Karpas-422 (cell line): Measurements from ENCODE around the gene C10orf90. TPM values are rescaled to one million over a fixed set of nuclear protein-coding genes. Genes with fewer than 3 reads are reported as not detected.

Experiments
- DNase-seq: peaks from one replicate; pipeline ENCODE4 v3.0.0-alpha.2; 2015
- H2AFZ ChIP-seq: fragments of 200-600 bp; sonication (generic); 2 replicates; pipeline ENCODE4 v1.6.1; 2014; ENCODE audit warnings: antibody characterized with exemption, low read length, mixed read lengths
- H3K27ac ChIP-seq: fragments of 200-600 bp; sonication (generic); 2 replicates; pipeline ENCODE4 v1.5.1; 2014; ENCODE audit warnings: mild to moderate bottlenecking, low read length, moderate library complexity
- H3K27me3 ChIP-seq: fragments of 200-600 bp; sonication (generic); 2 replicates; pipeline ENCODE4 v1.6.1; 2014; ENCODE audit warnings: low read length, mixed read lengths
- H3K36me3 ChIP-seq: fragments of 200-600 bp; sonication (generic); 2 replicates; pipeline ENCODE4 v1.6.1; 2014; ENCODE audit warnings: low read length, mixed read lengths; ENCODE audit not compliant: insufficient read depth
- H3K4me1 ChIP-seq: fragments of 200-600 bp; sonication (generic); 2 replicates; pipeline ENCODE4 v1.6.1; 2014; ENCODE audit warnings: mild to moderate bottlenecking, low read length, mixed read lengths
- H3K4me2 ChIP-seq: fragments of 200-600 bp; sonication (generic); 2 replicates; pipeline ENCODE4 v1.6.1; 2014; ENCODE audit warnings: low read length, low read depth, mild to moderate bottlenecking; ENCODE audit not compliant: poor library complexity, severe bottlenecking
- H3K4me3 ChIP-seq: fragments of 200-600 bp; sonication (generic); 2 replicates; pipeline ENCODE4 v1.5.1; 2014; ENCODE audit warnings: mild to moderate bottlenecking, antibody characterized with exemption, low read length, mixed read lengths
- H3K79me2 ChIP-seq: fragments of 200-600 bp; sonication (generic); 2 replicates; pipeline ENCODE4 v1.6.1; 2014; ENCODE audit warnings: mild to moderate bottlenecking, low read length, mixed read lengths
- H3K9ac ChIP-seq: fragments of 200-600 bp; sonication (generic); 2 replicates; pipeline ENCODE4 v1.6.0; 2014; ENCODE audit warnings: low read length
- H3K9me2 ChIP-seq: fragments of 200-600 bp; sonication (generic), shearing (Covaris generic); replicated peaks from 2 replicates; pipeline ENCODE4 v1.6.0; 2014; ENCODE audit warnings: mild to moderate bottlenecking, low read length, moderate library complexity; ENCODE audit not compliant: insufficient read depth
- H3K9me3 ChIP-seq: fragments of 300-700, 200-600 bp; sonication (generic); 2 replicates; pipeline ENCODE4 v1.6.1; 2014; ENCODE audit warnings: low read length, mixed read lengths
- H4K20me1 ChIP-seq: fragments of 200-600 bp; sonication (generic); 2 replicates; pipeline ENCODE4 v1.6.1; 2014; ENCODE audit warnings: mild to moderate bottlenecking, antibody characterized with exemption, low read length, low read depth; ENCODE audit not compliant: insufficient read depth
- total RNA-seq: library from RNA; depleted of rRNA; stranded (reverse); fragments of >200 nt; shearing (Covaris generic); gene quantifications from 2 replicates; pipeline ENCODE4 v1.2.3, GENCODE V29; 2014; ENCODE audit warnings: low replicate concordance

The C10orf90 gene
- total RNA-seq, 1 experiment from 2014 or later: not detected

DNA sequence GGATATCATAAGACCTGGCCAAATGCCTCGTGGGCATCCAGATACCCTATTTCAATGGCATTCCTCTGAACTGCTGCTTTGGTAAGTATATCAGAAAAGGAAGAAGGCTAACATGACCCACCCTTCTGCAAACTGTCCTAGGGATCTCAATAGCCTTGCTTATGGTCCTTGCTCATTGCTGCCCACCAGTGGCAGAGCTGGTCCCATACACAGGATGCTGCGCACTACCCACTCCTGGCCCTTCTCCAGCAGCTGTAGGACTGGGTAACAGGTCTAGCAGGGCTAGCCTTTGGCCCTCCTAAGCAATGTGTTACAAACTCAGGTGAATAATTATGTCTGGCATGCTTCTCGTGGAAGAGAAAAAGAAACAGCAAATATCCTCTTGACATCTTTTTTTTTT lies 72.5 kb downstream of the C10orf90 start:
- Histone ChIP-seq H3K36me3 (no peaks in the 10 kb centered on the region), H4K20me1 (no peaks in the 10 kb centered on the region), H3K4me1 (no peaks in the 10 kb centered on the region), H3K9ac (no peak overlapping the region), H3K27ac (no peak overlapping the region), H3K4me3 (no peak overlapping the region), H3K9me3 (no peaks in the 10 kb centered on the region), H3K79me2 (no peaks in the 10 kb centered on the region), H3K27me3 (no peaks in the 10 kb centered on the region), H3K9me2 (no peaks in the 10 kb centered on the region), H3K4me2 (no peak overlapping the region), H2AFZ (no peak overlapping the region)
- DNase-seq: peak; percentile 73

GRCh38 chr10:126597211-126597610 lies 73.3 kb downstream of the C10orf90 start:
- no peaks in the 10 kb centered on the region for H3K27me3 ChIP-seq
- no peak overlapping the region for H3K9ac ChIP-seq
- no peaks in the 10 kb centered on the region for H3K9me3 ChIP-seq
- no peaks in the 10 kb centered on the region for H3K9me2 ChIP-seq
- no peak for DNase-seq
- no peak overlapping the region for H3K4me3 ChIP-seq
- H2AFZ ChIP-seq: no peak overlapping the region
- H3K4me1 ChIP-seq: no peaks in the 10 kb centered on the region
- no peak overlapping the region for H3K27ac ChIP-seq
- no peaks in the 10 kb centered on the region for H4K20me1 ChIP-seq
- H3K4me2 ChIP-seq: no peak overlapping the region
- no peaks in the 10 kb centered on the region for H3K36me3 ChIP-seq
- H3K79me2 ChIP-seq: no peaks in the 10 kb centered on the region

DNA sequence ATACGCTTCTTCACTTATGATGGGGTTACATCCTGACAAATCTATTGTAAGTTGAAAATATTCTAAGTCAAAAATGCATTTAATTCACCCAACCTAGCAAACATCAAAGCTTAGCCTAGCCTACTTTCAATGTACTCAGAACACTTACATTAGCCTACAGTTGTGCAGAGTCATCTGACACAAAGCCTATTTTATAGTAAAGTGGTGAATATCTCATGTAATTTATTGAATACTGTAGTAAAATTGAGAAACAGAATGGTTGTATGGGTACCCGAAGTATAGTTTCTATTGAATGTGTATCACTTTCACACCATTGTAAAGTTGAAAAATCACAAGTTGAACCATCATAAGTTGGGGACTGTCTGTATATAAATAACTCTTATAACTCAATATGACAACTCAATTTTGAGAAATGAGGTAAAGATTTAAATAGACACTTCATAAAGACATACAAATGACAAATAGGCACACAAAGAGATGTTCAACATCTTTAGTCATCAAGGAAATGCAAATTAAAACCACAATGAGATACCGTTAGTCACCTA lies 73.9 kb downstream of the C10orf90 start:
- no peak for DNase-seq
- no peak overlapping the region for H3K9ac ChIP-seq
- H3K36me3 ChIP-seq: no peaks in the 10 kb centered on the region
- no peaks in the 10 kb centered on the region for H3K27me3 ChIP-seq
- H4K20me1 ChIP-seq: no peaks in the 10 kb centered on the region
- no peak overlapping the region for H3K4me2 ChIP-seq
- no peaks in the 10 kb centered on the region for H3K9me3 ChIP-seq
- H2AFZ ChIP-seq: no peak overlapping the region
- H3K27ac ChIP-seq: no peak overlapping the region
- H3K4me3 ChIP-seq: no peak overlapping the region
- H3K4me1 ChIP-seq: no peaks in the 10 kb centered on the region
- no peaks in the 10 kb centered on the region for H3K9me2 ChIP-seq
- no peaks in the 10 kb centered on the region for H3K79me2 ChIP-seq

- Histone ChIP-seq H3K27me3 (no peaks in the 10 kb centered on the region), H3K9ac (no peak overlapping the region), H3K36me3 (no peaks in the 10 kb centered on the region), H3K27ac (no peak overlapping the region), H2AFZ (no peak overlapping the region), H3K9me3 (no peaks in the 10 kb centered on the region), H4K20me1 (no peaks in the 10 kb centered on the region), H3K9me2 (no peaks in the 10 kb centered on the region), H3K4me1 (no peaks in the 10 kb centered on the region), H3K4me2 (no peak overlapping the region), H3K79me2 (no peaks in the 10 kb centered on the region), H3K4me3 (no peak overlapping the region)
- DNase-seq: no peak
These were observed 75.3 kb downstream of the C10orf90 start for GRCh38 chr10:126595160-126595559.

- no peaks in the 10 kb centered on the region for H3K79me2 ChIP-seq
- no peaks in the 10 kb centered on the region for H3K9me3 ChIP-seq
- DNase-seq: no peak
- H3K4me2 ChIP-seq: no peak overlapping the region
- H2AFZ ChIP-seq: no peak overlapping the region
- H4K20me1 ChIP-seq: no peaks in the 10 kb centered on the region
- H3K9ac ChIP-seq: no peak overlapping the region
- H3K27me3 ChIP-seq: no peaks in the 10 kb centered on the region
- H3K27ac ChIP-seq: no peak overlapping the region
- no peaks in the 10 kb centered on the region for H3K9me2 ChIP-seq
- H3K4me3 ChIP-seq: no peak overlapping the region
- H3K4me1 ChIP-seq: no peaks in the 10 kb centered on the region
- H3K36me3 ChIP-seq: no peaks in the 10 kb centered on the region
These were observed 76.4 kb downstream of the C10orf90 start for GRCh38 chr10:126593968-126594701.

GRCh38 chr10:126592901-126593300 lies 77.6 kb downstream of the C10orf90 start:
- no peak overlapping the region for H3K27ac ChIP-seq
- H3K9me3 ChIP-seq: no peaks in the 10 kb centered on the region
- H3K27me3 ChIP-seq: no peaks in the 10 kb centered on the region
- H3K9ac ChIP-seq: no peak overlapping the region
- no peak overlapping the region for H3K4me3 ChIP-seq
- no peaks in the 10 kb centered on the region for H3K36me3 ChIP-seq
- no peak overlapping the region for H3K4me2 ChIP-seq
- H3K4me1 ChIP-seq: no peaks in the 10 kb centered on the region
- no peak for DNase-seq
- no peaks in the 10 kb centered on the region for H3K9me2 ChIP-seq
- H4K20me1 ChIP-seq: no peaks in the 10 kb centered on the region
- H3K79me2 ChIP-seq: no peaks in the 10 kb centered on the region
- no peak overlapping the region for H2AFZ ChIP-seq

DNA sequence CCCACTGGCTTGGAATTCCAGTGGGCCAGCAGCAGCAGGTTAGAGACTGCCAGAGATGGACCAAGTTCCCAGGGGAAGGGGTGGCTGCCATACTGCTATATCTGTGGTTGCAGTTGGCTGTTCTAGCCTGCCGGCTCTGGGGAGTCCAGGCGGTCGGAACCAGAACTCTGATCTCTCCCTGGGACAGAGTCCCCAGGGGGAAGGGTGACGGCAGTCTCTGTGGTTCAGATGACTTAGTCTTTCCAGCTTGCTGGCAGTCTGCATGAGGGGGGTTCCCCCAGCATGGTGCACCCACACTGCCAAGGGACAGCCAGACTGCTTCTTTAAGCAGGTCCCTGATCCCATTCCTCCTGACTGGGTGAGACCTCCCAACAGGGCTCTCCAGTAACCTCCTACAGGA lies 82.5 kb downstream of the C10orf90 start:
- no peaks in the 10 kb centered on the region for H3K9me3 ChIP-seq
- H3K27me3 ChIP-seq: no peaks in the 10 kb centered on the region
- no peaks in the 10 kb centered on the region for H3K79me2 ChIP-seq
- no peak overlapping the region for H3K9ac ChIP-seq
- H3K4me1 ChIP-seq: no peaks in the 10 kb centered on the region
- no peak overlapping the region for H3K4me2 ChIP-seq
- H3K36me3 ChIP-seq: no peaks in the 10 kb centered on the region
- no peak overlapping the region for H3K27ac ChIP-seq
- no peaks in the 10 kb centered on the region for H3K9me2 ChIP-seq
- no peak for DNase-seq
- H3K4me3 ChIP-seq: no peak overlapping the region
- H2AFZ ChIP-seq: no peak overlapping the region
- no peaks in the 10 kb centered on the region for H4K20me1 ChIP-seq

GRCh38 chr10:126586878-126587277 lies 83.6 kb downstream of the C10orf90 start:
- H2AFZ ChIP-seq: no peak overlapping the region
- H3K79me2 ChIP-seq: no peaks in the 10 kb centered on the region
- H3K27ac ChIP-seq: no peak overlapping the region
- H3K9me3 ChIP-seq: no peaks in the 10 kb centered on the region
- H3K4me1 ChIP-seq: no peaks in the 10 kb centered on the region
- no peak overlapping the region for H3K9ac ChIP-seq
- H3K36me3 ChIP-seq: no peaks in the 10 kb centered on the region
- DNase-seq: no peak
- no peak overlapping the region for H3K4me2 ChIP-seq
- H3K9me2 ChIP-seq: no peaks in the 10 kb centered on the region
- no peaks in the 10 kb centered on the region for H3K27me3 ChIP-seq
- no peaks in the 10 kb centered on the region for H4K20me1 ChIP-seq
- no peak overlapping the region for H3K4me3 ChIP-seq
